Measurements from ENCODE around the gene GRAMD1B. TPM values are rescaled to one million over a fixed set of nuclear protein-coding genes. Genes with fewer than 3 reads are reported as not detected.

Gene GRAMD1B
- total RNA-seq, 1 experiment from 2014 or later: 1.2 TPM

DNA sequence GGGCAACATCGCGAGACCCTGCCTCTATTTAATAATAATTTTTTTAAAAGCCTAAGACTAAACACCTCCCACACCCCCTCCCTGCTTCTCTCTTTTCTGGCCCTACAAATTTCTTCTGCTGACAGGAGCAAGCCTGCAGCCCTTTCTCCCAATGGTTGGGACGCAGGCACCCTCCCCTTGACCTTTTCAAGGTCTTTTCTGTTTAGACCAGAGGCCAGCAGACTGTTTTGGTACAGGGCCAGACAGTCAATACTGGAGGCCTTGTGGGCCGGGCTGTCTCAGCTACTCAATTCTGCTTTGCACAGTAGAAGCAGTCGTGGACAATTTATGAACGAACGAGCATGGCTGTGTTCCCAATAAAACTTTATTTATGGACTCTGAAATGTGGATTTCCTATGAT is 132.1 kb downstream of the GRAMD1B start:
- Mint-ChIP-seq H3K27me3 (ENCODE audit: insufficient read depth, unreplicated experiment) (peaks cover 30% of the 10 kb centered on the region), H3K36me3 (ENCODE audit: insufficient read depth, unreplicated experiment) (no peaks in the 10 kb centered on the region), H3K4me1 (ENCODE audit: low read depth, unreplicated experiment) (no peaks in the 10 kb centered on the region), H3K27ac (ENCODE audit: unreplicated experiment) (no peak overlapping the region), H3K9me3 (ENCODE audit: unreplicated experiment) (no peaks in the 10 kb centered on the region), H3K4me3 (ENCODE audit: unreplicated experiment) (no peak overlapping the region)
- TF ChIP-seq, protein P1, sequence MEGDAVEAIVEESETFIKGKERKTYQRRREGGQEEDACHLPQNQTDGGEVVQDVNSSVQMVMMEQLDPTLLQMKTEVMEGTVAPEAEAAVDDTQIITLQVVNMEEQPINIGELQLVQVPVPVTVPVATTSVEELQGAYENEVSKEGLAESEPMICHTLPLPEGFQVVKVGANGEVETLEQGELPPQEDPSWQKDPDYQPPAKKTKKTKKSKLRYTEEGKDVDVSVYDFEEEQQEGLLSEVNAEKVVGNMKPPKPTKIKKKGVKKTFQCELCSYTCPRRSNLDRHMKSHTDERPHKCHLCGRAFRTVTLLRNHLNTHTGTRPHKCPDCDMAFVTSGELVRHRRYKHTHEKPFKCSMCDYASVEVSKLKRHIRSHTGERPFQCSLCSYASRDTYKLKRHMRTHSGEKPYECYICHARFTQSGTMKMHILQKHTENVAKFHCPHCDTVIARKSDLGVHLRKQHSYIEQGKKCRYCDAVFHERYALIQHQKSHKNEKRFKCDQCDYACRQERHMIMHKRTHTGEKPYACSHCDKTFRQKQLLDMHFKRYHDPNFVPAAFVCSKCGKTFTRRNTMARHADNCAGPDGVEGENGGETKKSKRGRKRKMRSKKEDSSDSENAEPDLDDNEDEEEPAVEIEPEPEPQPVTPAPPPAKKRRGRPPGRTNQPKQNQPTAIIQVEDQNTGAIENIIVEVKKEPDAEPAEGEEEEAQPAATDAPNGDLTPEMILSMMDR (IDR thresholded peaks at IDR 0.05; ENCODE audit: insufficient read depth in 1 of 2, low read depth in 1 of 2, low read length in 1 of 2, severe bottlenecking in 1 of 2, unreplicated experiment in 1 of 2): no peak
- Histone ChIP-seq H3K27me3 (replicated peaks; ENCODE audit: control insufficient read depth, insufficient read depth, low read length) (peaks cover 5% of the 10 kb centered on the region; the same call in 1 of the 2 replicates), H3K4me3 (ENCODE audit: low read depth, low read length) (no peak overlapping the region), H3K36me3 (ENCODE audit: control insufficient read depth, insufficient read depth, low read length) (no peaks in the 10 kb centered on the region), H3K4me1 (no peaks in the 10 kb centered on the region), H3K9me3 (no peaks in the 10 kb centered on the region)
- no TSS peak for BruUV-seq (replicated peaks)
- intact Hi-C loops (cut with micrococcal nuclease; ENCODE audit: unreplicated experiment): no loop called here
- POLR2A ChIA-PET: no interaction called here
- CTCF ChIA-PET: no interaction called here
- no peak for DNase-seq

DNA sequence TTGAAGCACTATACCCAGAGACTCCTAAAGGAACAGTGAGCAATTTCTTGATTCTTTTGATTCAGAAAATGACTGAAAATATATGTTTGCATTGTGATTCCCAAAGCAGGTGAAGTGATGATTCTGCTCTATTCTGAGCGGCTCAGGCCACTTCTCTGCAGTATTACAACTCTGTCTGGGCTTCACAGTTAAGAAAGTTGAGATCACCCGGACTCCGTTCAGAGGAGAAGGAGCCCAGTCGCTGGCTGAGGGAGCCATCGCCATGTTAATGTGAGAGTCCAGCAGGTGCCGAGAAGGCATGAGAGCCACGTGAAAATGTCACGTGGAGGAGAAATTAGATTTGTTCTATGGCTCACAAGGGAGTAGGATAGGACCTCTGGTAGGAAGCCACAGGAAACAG is 132.8 kb downstream of the GRAMD1B start:
- DNase-seq: no peak
- H3K4me3 Mint-ChIP-seq (ENCODE audit: unreplicated experiment): no peak overlapping the region
- no peaks in the 10 kb centered on the region for H3K36me3 ChIP-seq (ENCODE audit: control insufficient read depth, insufficient read depth, low read length)
- intact Hi-C loops (cut with micrococcal nuclease; ENCODE audit: unreplicated experiment): no loop called here
- H3K9me3 ChIP-seq: no peaks in the 10 kb centered on the region
- TF ChIP-seq, protein P1 (IDR thresholded peaks at IDR 0.05; ENCODE audit: insufficient read depth in 1 of 2, low read depth in 1 of 2, low read length in 1 of 2, severe bottlenecking in 1 of 2, unreplicated experiment in 1 of 2): no peak
- no peaks in the 10 kb centered on the region for H3K36me3 Mint-ChIP-seq (ENCODE audit: insufficient read depth, unreplicated experiment)
- no TSS peak for BruUV-seq (replicated peaks)
- peaks cover 32% of the 10 kb centered on the region for H3K27me3 Mint-ChIP-seq (ENCODE audit: insufficient read depth, unreplicated experiment)
- H3K9me3 Mint-ChIP-seq (ENCODE audit: unreplicated experiment): no peaks in the 10 kb centered on the region
- H3K4me1 Mint-ChIP-seq (ENCODE audit: low read depth, unreplicated experiment): no peaks in the 10 kb centered on the region
- CTCF ChIA-PET: interaction anchor here (0.7 to 1.2 kb wide), 2 partner anchors 50 to 155 kb away, joined by 4 read pairs; no protein-coding TSS in a partner anchor
- H3K27me3 ChIP-seq (replicated peaks; ENCODE audit: control insufficient read depth, insufficient read depth, low read length): peaks cover 5% of the 10 kb centered on the region; the same call in 1 of the 2 replicates
- H3K4me1 ChIP-seq: no peaks in the 10 kb centered on the region
- no peak overlapping the region for H3K27ac Mint-ChIP-seq (ENCODE audit: unreplicated experiment)
- POLR2A ChIA-PET: no interaction called here
- H3K4me3 ChIP-seq (ENCODE audit: low read depth, low read length): no peak overlapping the region

DNA sequence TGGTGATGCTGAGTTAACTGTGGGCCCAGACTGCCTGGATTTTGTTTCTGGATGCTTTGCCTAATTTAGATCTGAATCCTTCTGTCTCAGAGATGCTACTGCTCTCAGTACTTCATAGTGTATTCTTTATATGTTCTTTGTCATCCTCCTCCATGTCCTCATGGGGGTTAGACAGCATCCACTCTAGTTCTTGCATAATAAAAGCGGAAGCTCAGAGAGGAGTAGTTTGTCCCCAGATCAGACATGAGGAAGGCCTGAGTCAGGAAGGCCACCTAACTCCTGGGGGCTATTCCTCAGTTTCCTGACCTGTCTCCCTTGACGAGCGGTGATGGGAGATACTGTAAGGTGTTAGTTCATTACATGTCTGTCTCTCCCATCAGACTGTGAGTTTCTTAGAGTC is 134.2 kb downstream of the GRAMD1B start:
- Histone ChIP-seq H3K4me3 (ENCODE audit: low read depth, low read length) (no peak overlapping the region), H3K36me3 (ENCODE audit: control insufficient read depth, insufficient read depth, low read length) (no peaks in the 10 kb centered on the region), H3K9me3 (no peaks in the 10 kb centered on the region), H3K27me3 (replicated peaks; ENCODE audit: control insufficient read depth, insufficient read depth, low read length) (peaks cover 6% of the 10 kb centered on the region; the same call in 1 of the 2 replicates), H3K4me1 (no peaks in the 10 kb centered on the region)
- peak in 1 of 2 experiments; percentile 7 for DNase-seq
- H3K36me3 Mint-ChIP-seq (ENCODE audit: insufficient read depth, unreplicated experiment): no peaks in the 10 kb centered on the region
- no peaks in the 10 kb centered on the region for H3K9me3 Mint-ChIP-seq (ENCODE audit: unreplicated experiment)
- H3K4me3 Mint-ChIP-seq (ENCODE audit: unreplicated experiment): no peak overlapping the region
- H3K27ac Mint-ChIP-seq (ENCODE audit: unreplicated experiment): no peak overlapping the region
- peaks cover 29% of the 10 kb centered on the region for H3K27me3 Mint-ChIP-seq (ENCODE audit: insufficient read depth, unreplicated experiment)
- TF ChIP-seq, protein P1 (IDR thresholded peaks at IDR 0.05; ENCODE audit: insufficient read depth in 1 of 2, low read depth in 1 of 2, low read length in 1 of 2, severe bottlenecking in 1 of 2, unreplicated experiment in 1 of 2): no peak
- intact Hi-C loops (cut with micrococcal nuclease; ENCODE audit: unreplicated experiment): no loop called here
- no peaks in the 10 kb centered on the region for H3K4me1 Mint-ChIP-seq (ENCODE audit: low read depth, unreplicated experiment)
- no TSS peak for BruUV-seq (replicated peaks)
- POLR2A ChIA-PET: no interaction called here
- CTCF ChIA-PET: no interaction called here

All from Caco-2 (cell line).